ENCODE data around the gene FBXW7.

DNA sequence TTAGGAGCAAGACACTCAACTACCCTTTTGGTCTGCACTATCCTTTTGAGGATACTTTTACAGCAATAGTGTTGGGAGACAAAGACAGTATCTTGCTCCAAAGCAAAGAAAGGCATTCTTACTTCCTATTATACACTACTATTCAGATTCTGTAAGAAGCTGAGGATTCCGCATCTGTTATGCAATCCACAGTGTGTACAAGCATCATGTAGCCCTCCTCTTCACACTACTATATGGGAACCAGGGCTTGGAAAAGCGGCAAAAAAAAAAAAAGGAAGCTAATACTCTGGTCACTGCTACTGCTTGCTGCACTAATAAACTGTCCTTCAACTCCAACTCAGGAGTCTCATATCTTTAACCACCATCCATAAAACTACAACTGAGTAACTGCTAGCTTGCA, 59.1 kb downstream of the FBXW7 start:
- TF ChIP-seq, protein P1, sequence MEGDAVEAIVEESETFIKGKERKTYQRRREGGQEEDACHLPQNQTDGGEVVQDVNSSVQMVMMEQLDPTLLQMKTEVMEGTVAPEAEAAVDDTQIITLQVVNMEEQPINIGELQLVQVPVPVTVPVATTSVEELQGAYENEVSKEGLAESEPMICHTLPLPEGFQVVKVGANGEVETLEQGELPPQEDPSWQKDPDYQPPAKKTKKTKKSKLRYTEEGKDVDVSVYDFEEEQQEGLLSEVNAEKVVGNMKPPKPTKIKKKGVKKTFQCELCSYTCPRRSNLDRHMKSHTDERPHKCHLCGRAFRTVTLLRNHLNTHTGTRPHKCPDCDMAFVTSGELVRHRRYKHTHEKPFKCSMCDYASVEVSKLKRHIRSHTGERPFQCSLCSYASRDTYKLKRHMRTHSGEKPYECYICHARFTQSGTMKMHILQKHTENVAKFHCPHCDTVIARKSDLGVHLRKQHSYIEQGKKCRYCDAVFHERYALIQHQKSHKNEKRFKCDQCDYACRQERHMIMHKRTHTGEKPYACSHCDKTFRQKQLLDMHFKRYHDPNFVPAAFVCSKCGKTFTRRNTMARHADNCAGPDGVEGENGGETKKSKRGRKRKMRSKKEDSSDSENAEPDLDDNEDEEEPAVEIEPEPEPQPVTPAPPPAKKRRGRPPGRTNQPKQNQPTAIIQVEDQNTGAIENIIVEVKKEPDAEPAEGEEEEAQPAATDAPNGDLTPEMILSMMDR (IDR thresholded peaks at IDR 0.05) = no peak
- TF ChIP-seq POLR2A (IDR thresholded peaks at IDR 0.05) = no peak

Data from thyroid gland (tissue), 4 donors.